GM21447 (cell line): ENCODE data around the gene ASTN2.
"Not testable (repeated sequence)": the region's sequence is repeated elsewhere in the genome, so short reads cannot be mapped to it uniquely, and the experiment has no call there.

Experiments used
- ATAC-seq: cut with Tn5 transposase; IDR thresholded peaks from one replicate; pipeline ENCODE4 v1.9.1; 2021; ENCODE audit not compliant: unreplicated experiment

The ASTN2 gene

GRCh38 chr9:116716438-116716837, 698.4 kb downstream of the ASTN2 start:
- ATAC-seq = no peak

- ATAC-seq = no peak
Measured at GRCh38 chr9:116715751-116716150, 699.1 kb downstream of the ASTN2 start.

GRCh38 chr9:116713271-116713670, 701.6 kb downstream of the ASTN2 start:
- no peak for ATAC-seq

GRCh38 chr9:116712781-116713180, 702.1 kb downstream of the ASTN2 start:
- ATAC-seq = no peak

GRCh38 chr9:116706310-116707290, 708.3 kb downstream of the ASTN2 start:
- no peak for ATAC-seq

GRCh38 chr9:116705531-116705930, 709.3 kb downstream of the ASTN2 start:
- no peak for ATAC-seq

GRCh38 chr9:116704470-116704869, 710.4 kb downstream of the ASTN2 start:
- ATAC-seq = no peak

GRCh38 chr9:116703634-116704033, 711.2 kb downstream of the ASTN2 start:
- ATAC-seq = no peak

- no peak for ATAC-seq
Measured at GRCh38 chr9:116701940-116702642, 712.8 kb downstream of the ASTN2 start.

- no peak for ATAC-seq
Measured at GRCh38 chr9:116700882-116701865, 713.7 kb downstream of the ASTN2 start.

- no peak for ATAC-seq
Measured at GRCh38 chr9:116700279-116700678, 714.6 kb downstream of the ASTN2 start.

GRCh38 chr9:116697887-116698286, 717.0 kb downstream of the ASTN2 start:
- no peak for ATAC-seq

- ATAC-seq = no peak
Measured at GRCh38 chr9:116697362-116697761, 717.5 kb downstream of the ASTN2 start.

- no peak for ATAC-seq
Measured at GRCh38 chr9:116695438-116695837, 719.4 kb downstream of the ASTN2 start.

- ATAC-seq = no peak
Measured at GRCh38 chr9:116694785-116695291, 720.0 kb downstream of the ASTN2 start.

GRCh38 chr9:116693233-116693731, 721.6 kb downstream of the ASTN2 start:
- no peak for ATAC-seq

- no peak for ATAC-seq
Measured at GRCh38 chr9:116692616-116693015, 722.2 kb downstream of the ASTN2 start.

- ATAC-seq = no peak
Measured at GRCh38 chr9:116691607-116692006, 723.2 kb downstream of the ASTN2 start.

- ATAC-seq = not testable (repeated sequence)
Measured at GRCh38 chr9:116690805-116691204, 724.1 kb downstream of the ASTN2 start.

- no peak for ATAC-seq
Measured at GRCh38 chr9:116689486-116690032, 725.3 kb downstream of the ASTN2 start.
